Measurements from ENCODE around the gene AFF3.

DNA sequence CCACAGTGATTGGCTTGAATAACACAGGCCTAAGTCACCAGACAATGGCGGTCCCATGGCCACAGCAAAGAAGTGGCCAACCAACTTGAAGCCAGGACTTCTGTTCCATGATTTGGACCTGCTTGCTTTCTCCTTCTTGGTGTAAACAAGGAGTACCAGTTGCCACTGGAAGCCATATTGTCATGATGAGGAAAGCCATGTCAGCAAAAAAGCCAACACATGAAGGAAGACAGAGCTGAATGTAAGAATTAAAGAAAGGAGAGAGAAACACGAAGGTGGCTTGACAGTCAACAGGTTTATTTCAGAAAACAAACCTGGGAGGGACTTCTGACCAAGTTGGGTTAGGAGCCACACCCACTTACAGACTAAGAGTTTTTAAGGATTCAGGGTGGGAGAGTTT lies 620.2 kb downstream of the AFF3 start:
- TF ChIP-seq, protein P1, sequence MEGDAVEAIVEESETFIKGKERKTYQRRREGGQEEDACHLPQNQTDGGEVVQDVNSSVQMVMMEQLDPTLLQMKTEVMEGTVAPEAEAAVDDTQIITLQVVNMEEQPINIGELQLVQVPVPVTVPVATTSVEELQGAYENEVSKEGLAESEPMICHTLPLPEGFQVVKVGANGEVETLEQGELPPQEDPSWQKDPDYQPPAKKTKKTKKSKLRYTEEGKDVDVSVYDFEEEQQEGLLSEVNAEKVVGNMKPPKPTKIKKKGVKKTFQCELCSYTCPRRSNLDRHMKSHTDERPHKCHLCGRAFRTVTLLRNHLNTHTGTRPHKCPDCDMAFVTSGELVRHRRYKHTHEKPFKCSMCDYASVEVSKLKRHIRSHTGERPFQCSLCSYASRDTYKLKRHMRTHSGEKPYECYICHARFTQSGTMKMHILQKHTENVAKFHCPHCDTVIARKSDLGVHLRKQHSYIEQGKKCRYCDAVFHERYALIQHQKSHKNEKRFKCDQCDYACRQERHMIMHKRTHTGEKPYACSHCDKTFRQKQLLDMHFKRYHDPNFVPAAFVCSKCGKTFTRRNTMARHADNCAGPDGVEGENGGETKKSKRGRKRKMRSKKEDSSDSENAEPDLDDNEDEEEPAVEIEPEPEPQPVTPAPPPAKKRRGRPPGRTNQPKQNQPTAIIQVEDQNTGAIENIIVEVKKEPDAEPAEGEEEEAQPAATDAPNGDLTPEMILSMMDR (conservative IDR thresholded peaks at IDR 0.05; ENCODE audit: low read depth, low read length): no peak
- TF ChIP-seq POLR2A (IDR thresholded peaks at IDR 0.05; ENCODE audit: low read depth, low read length) (no peak), CEBPB (IDR thresholded peaks at IDR 0.05; ENCODE audit: low read depth, low read length) (no peak), MXI1 (IDR thresholded peaks at IDR 0.05; ENCODE audit: borderline replicate concordance, low read depth, low read length) (no peak), SMC3 (IDR thresholded peaks at IDR 0.05; ENCODE audit: low read depth, low read length) (no peak), BHLHE40 (IDR thresholded peaks at IDR 0.05; ENCODE audit: low read depth, low read length) (no peak), NFE2L2 (IDR thresholded peaks at IDR 0.05; ENCODE audit: low read depth, low read length) (no peak), RFX5 (IDR thresholded peaks at IDR 0.05; ENCODE audit: low read depth, low read length) (no peak)
- TF ChIP-seq, protein P2, sequence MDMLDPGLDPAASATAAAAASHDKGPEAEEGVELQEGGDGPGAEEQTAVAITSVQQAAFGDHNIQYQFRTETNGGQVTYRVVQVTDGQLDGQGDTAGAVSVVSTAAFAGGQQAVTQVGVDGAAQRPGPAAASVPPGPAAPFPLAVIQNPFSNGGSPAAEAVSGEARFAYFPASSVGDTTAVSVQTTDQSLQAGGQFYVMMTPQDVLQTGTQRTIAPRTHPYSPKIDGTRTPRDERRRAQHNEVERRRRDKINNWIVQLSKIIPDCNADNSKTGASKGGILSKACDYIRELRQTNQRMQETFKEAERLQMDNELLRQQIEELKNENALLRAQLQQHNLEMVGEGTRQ (IDR thresholded peaks at IDR 0.05; ENCODE audit: low read depth, low read length): no peak
- TF ChIP-seq, protein P3, sequence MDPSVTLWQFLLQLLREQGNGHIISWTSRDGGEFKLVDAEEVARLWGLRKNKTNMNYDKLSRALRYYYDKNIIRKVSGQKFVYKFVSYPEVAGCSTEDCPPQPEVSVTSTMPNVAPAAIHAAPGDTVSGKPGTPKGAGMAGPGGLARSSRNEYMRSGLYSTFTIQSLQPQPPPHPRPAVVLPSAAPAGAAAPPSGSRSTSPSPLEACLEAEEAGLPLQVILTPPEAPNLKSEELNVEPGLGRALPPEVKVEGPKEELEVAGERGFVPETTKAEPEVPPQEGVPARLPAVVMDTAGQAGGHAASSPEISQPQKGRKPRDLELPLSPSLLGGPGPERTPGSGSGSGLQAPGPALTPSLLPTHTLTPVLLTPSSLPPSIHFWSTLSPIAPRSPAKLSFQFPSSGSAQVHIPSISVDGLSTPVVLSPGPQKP (IDR thresholded peaks at IDR 0.05; ENCODE audit: borderline replicate concordance, low read depth, low read length): no peak

Data from IMR-90 (cell line).